HG03066 (cell line): ENCODE results near the gene CDH23.

ENCODE experiments used
- ATAC-seq: cut with Tn5 transposase; IDR thresholded peaks from one replicate; pipeline ENCODE4 v1.9.1; 2021; ENCODE audit warnings: low read depth; ENCODE audit not compliant: unreplicated experiment

The CDH23 gene

DNA sequence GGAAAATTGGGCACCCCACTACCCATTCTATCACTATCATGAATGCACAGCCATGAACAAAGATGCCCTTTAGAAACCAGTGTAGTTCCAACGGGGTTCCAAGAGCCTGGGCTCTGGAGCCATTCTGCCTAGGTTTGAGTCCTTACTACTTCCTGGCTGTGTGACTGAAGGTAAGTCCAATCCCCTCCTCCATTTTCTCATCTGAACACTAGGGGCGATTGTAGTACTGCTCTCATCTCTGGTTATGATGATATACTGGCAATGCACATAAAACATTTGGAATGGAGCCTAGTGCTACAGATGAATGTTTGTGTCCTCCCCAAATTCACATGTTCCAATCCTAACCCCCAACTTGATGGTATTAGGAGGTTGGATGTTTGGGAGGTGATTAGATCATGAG is 28.1 kb upstream of the CDH23 start:
- ATAC-seq = no peak

DNA sequence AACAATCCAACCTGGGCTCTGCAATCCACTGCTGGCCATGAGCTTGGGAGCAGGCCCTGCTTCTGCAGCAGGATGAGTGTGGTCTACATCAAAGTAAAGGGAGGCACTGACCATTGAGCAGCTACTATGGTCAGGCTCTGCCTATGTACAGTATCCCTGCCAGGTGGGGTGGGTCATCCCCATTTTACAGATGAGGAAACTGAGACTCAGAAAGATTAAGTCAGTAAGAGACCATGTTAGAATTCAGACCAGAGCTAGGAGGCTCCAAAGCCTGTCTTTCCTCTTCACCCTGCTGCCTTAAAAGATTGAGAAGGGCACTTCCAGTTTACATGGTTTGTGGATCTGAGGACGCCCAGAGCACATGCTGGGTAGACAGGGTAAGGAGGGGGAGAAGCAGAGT is 27.1 kb upstream of the CDH23 start:
- no peak for ATAC-seq

DNA sequence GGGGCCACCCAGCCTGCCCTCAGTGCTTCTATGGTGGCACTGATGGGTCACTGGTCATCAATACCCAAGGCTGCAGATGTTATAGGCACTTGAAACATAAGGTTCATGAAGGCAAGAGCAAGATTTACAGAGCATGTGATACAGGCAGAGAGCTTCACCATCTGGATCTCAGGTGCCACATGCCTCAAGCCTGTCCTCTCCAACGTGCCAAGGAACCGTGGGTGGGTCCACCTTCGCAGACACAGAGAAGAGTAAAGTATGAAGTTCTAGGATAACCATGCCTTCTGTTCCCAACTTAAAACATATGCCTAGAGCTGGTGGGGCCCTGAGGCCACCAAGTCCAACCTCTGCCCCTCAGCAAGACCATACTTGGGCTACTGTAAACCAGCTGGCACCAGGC is 26.7 kb upstream of the CDH23 start:
- ATAC-seq = no peak

DNA sequence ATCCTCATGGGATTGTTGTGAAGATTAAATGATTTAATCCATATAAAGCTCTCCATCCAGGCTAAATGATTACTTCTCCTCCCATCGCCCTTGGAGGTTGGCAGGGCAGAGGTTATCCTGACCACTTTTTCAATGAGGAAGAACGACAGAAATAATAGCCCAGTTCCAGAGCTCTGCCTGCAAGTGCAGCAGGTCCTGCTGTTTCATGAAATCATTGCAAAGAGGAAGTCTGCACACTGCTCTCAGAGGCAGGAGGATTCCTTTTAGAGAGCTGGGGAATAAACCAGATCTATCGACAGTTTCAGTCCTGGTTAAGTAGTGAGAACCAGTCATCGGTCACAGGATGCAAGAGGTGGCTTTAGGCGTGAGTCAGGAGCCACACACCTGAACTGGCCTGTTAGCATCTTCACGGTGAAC is 25.0 kb upstream of the CDH23 start:
- ATAC-seq = peak; percentile 50

DNA sequence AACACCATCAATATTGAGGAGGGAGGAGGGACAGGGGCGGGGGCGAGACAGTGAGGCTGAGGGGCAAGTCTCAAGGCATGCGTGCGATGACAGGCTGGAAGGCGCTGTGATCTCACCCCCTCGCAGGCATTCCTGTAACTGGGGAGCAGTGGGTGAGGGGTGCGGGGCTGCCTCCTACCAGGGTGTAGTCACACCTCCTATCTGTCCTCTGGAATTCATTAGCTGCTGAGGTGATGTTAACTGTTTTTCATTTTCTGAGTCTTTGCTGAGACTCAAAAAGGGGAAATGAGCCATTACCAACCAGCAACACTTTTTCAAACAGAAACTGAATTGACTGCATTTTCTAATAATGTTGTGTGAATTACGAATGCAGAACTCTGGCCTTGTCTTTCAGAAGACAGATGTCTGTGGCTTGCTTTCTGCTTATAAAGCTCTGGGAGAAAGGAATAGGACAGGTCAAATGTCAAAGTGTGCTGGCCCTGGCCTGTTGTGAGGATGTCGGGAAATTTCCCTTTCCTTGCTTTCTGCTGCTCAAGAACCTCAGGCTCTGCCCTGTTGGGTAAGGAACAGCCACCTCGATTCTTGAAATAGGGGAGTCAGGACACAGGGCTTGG is 23.7 kb upstream of the CDH23 start:
- ATAC-seq = peak; percentile 47

DNA sequence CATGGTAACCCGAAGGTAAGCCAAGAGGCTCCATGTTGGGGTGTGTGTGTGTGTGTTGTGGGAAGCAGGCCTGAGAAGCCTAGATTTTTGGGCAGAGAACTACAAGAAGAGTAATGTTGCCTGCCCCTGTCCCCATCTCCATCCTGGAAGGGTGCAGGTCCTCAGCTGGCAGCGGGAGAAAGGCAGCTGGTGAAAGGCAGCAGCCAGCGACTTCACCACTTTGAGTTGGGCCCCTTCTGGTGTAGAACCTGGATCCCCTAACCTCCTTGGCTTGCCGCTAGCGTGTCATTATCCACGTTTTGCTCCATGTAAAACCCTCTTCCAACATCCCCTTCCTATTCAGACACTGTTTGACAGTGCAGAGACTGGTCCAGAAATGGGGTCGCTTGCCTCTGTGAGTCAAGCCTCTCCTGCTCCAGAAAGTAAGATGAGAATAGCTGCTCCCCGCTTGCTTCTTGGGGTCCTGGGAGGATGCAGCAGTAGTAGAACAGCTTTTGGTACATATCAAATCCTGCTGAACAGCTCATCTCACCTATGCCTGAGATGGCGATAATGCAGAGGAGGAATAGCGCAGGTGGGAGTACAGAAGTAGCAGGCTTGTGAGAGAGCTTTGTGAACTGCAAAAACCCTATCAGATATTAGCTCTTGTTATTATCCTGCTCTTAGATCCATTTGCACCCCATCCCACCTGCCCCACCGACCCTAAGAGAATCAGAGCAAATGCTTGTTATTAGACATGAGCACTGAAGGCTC is 22.1 kb upstream of the CDH23 start:
- no peak for ATAC-seq

DNA sequence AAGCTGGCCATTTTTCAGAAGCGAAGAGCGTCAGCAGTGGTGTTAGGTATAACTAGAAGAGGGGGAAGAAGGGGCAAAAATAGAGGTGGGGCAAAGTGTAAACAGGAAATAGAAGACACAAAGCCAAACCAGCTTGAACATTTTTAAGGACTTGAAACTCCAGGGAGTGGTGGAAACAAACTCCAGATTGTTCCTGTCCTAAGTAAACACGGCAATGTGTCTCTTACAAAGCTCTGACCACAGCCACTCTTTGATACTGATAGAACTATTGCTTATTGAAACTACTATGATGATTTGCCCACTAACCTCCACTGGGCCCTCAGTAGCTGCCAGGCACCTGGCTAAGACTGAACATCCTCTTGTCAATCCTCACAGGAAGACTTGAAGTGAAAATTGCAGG is 20.8 kb upstream of the CDH23 start:
- ATAC-seq = no peak

DNA sequence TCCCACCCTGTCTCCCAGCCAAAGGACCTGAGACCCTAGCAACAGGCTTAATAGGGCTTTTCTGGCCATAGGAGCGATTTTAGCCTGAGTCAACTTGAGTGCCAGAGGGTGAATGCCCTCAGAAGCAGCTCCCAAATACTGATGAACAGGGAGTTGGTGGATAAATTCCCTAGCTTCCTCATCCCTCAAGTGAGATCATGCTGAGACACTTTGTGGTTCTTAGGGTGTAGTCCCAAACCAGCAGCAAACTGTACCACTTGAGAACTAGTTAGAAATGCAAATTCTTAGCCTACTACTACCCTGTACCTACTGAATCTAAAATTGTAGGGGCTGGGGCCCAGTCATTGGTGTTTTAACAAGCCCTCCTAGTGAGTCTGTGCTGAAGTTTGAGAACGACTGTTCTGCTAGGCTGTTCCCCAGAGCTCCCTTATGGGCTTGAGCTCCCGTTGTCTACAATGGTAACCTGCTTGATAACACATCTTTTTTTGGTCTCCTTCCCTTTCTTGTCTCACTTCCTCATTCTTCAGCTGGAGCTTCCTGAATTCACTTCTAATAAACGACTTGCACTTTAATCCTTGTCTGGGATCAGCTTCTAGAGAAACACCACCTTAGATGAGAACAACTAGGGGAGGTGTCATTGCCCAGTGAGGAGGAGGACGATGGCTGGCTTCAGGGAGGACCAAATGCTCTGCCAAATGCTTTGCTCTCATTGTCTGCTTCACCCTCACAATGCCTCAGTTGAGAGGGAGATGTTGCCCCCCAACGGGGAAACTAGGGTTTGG is 18.2 kb upstream of the CDH23 start:
- no peak for ATAC-seq

DNA sequence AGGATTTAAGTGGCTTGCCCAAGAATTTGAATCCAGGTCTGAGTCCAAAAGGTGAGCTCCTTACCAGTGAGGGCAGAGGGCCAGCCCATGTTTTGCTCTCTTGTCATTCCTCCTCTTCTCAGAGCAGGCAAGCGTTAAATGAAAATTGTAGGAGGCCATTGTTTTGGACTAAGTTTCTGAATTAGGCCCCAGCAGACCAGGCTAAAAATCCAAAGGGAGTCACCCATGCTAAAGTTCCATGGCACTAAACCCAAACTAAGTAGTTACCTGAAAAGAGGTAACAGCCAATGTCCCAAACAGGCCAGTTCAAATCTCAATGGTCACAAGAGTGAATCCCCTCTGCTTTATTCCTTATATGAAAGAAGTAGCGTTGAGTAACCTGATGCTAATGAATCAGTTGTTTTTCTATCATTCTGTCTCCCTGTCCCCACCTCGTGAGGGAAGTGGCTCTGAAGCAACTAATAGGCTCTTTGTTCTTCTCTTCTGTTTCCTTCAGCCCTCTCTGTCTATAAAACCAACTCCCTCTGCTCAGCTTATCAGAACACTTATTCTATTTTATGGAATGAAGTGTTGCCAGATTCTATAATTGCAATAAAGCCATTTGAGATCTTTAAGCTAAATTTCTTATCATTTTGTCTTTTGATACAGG is 17.5 kb upstream of the CDH23 start:
- ATAC-seq = no peak

DNA sequence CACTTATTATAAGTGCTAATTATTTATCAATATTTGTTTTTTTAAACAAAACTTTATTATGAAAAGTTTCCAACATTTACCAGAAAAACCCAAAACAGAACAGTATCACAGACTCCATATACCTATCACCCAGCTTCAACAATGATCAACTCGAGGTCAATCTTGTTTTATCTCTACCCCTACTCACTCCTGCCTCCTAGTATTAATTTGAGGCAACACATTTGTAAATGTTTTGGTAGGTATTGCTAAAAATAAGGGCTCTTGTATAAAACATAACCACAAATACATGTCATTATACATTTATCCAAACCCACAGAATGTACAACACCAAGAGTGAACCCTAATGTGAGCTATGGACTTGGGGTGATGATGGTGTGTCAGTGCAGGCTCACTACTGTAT is 15.9 kb upstream of the CDH23 start:
- ATAC-seq = no peak

DNA sequence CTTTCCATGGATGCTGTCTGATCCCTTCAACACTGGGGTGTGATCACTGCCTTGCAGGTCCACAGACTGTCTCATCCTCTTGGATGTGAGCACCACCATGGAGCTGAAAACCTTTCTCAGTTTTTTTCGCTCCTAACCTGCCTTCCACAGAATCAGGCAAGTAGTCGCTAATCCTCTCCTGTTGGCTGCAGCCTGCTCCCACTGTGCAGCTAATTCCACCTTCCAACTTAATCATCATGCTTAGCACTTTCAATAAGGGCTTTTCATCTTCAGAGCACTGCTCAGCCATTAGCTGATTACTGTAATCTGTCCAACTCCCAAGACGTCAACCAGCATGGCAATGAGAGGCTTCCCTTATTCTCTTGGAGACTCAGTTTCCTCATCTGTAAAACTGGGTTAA is 15.1 kb upstream of the CDH23 start:
- ATAC-seq = no peak

DNA sequence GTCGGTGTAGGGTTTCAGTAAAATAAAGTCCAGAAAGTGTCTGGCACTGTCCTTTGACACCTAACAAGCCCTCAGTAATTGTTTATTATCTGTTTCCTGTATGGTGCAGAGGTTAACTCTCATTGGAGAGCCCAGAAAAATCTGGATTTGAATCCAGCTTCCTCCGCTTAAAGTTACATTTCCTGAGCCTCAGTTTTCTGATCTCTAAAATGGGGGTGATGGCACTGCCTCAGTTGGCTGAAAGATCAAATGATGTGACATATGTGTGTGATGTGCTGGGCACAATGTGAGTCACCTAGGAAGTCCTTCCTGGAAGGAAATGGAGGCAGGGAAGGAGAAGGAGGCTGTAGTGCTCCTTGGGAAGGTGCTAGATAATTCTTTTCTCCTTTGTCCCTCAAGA is 14.7 kb upstream of the CDH23 start:
- no peak for ATAC-seq

DNA sequence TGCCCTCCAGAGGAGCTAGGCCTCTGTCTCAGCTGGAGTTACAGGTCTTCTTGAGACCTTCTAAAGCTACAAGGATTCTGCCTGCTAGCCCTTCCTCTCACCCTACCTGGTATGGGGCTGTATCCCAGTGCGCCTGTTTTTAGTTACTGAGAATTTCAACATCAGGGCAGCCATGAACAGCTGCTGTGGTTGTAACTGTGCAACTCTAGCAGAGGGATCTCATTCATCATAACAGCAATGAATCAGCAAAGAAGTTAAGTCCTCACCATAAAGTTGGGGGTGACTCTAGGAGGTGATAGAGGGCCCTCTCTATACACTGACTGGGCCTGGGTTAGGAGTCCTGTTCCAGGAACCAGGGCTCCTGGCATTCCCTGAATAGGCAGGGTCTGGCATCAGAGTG is 14.0 kb upstream of the CDH23 start:
- no peak for ATAC-seq

DNA sequence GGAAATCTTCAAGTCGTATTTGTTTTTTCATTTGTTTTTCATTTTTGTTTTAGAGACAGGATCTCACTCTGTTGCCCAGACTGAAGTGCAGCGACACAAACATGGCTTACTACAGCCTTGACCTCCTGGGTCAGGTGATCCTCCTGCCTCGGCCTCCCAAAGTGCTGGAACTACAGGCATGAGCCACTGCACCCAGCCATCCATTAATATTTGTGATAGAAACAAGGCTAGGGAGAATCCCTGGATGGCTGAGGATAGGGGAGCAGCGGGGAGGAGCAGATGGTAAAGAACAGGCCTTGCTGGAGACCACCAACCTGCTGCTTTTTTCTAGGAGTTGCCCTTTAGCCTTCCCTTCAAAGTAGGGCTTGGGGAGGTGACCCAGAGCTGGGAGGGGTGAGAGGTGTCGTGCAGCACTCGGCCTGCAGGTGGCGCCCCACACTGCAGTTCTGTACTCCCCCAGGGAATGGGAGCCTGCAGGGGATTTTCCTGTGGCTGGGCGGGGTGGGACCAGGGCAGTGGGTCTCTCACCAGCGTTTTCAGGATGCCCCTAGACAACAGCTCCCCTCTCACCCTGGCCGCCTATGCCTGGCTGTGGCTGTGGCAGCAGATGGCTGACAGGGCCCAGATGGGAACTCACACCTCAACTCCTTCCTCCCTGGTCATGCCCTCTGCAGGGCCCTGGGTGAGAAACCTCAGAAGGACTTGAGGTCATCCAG is 12.6 kb upstream of the CDH23 start:
- peak; percentile 60 for ATAC-seq

DNA sequence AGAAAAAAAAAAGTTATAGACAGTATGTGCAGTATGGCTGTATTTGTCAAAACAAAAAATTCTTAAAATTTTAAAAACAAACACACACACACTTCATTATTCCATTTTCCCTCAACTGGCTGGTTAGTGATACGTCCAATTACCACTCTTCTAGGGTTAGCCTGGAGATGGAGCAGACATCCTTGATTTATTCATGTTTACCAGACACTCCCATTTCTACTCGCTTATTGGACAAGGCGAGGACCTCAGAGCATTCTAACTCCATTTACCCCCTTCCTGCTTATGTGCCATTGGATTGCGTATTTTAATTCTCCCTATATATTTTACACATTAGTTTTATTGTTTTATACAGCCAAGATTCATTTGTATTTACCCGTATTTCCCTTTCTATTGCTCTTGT is 8.5 kb upstream of the CDH23 start:
- ATAC-seq = no peak

DNA sequence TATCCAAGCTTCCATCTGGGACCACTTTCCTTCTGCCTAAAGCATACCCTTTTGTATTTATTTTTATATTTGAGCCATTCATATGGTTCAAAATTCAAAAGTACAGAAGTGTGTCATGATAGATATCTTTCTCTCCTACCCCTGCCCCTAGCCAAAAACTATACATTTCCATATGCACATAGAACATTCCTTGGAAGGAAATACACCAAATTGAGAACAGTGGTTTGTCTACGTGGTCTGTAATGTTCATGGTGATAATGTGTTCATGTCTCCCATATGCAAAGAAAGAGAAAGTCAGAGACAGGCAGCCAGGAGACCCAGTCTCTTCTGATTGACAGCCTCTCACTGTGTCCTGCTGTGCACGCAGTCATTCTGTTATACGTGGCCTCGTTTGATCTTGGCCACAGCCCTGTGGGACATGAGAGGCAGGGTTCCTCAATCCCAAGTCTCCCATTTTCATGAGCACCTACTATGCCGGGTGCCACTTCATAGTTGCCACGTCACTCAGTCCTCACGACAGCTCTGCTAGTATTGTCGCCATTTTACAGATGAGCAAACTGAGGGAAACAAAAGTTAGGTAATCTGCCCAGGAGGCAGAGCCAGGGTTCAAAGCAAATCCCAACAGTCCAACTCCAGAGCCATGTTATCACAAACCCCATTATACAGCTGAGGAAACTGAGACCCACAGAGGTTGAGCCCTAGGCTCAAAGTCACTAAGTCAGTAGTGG is 8.0 kb upstream of the CDH23 start:
- ATAC-seq = no peak

DNA sequence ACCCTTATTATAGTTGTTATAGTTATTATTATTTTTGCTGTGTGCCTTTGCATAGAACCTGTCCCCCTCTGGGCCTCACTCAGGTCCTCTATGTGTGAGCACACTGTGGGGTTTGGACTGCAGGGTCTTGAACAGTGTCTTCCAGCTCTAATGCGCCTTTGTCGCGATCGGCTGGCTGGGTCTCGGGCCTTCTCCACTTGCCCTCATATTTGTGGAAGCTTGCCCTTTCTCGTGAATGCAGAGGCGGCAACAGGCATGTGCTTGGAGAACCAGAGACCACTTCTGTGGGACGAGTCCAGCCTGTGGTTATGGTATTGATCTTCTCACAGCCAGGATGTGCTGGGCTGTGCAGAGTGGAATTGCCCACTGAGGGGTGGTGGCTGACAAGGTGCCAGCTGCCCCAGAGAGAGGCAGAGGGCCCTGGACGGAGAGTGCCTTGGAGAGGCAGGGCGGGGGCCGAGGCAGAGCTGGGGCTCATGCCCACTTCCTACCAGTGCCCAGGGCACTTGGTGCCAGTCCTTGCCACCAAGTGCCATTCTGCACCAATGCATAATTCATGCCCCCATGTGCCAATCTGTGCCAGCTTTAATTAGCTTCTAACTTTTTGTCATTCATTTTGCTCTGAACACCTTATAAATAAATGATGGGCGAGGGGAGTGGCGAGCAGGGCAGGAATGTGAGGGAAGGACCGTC is 6.8 kb upstream of the CDH23 start:
- ATAC-seq = no peak

DNA sequence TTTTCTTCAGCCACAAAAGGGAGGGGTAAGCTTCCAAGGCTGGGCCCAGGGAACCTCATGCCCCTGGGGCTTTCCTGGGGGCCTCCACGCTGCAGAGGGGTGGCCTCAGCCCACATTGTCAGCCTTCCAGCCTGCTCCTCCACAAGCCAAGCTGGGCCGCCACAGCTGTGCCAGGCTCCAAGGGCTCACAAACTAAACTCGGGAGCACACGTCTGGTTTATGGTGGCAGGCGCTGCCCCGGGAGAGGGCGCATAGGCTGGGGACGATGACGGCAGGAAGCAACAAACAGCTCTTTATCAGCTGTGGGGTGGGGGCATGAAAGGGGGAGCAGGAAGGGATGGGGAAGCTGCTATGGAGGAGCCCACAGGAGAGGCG is 6.3 kb upstream of the CDH23 start:
- ATAC-seq = no peak

DNA sequence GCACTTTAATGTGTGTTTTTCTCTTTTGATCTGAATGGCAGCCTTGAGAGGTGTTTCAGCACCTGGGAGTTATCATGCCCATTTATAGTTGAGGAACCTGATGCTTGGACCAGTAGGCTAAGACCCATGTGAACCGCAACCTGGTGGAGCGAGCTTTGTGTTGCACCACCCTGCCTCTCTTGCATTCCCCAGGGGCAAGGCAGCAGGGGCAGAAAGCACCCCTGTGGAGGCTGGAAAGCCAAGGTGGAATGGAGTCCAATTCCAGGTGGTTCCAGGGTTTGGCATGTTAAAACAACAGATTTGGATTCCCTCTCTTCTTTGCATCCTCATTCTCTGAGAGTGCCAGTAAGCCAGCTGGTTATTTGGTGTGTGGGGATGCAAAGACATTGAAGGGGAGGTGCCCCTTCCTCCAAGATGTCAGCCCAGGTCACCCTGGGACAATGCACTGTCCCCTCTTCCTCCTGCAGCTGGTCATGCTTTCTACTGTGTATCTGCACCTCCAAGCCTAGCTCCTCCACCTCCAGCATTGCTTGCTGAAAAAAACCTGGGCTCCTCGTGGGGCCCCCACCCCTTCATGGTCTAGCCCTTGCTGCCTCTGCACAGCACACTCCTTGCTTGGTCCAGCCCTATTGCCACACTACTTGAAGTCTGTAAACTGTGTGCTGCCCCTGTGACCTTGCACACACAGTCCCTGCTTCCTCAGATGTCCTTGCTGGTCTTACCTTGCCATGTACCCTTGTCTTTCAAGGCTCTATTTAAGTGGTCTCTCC is 5.6 kb upstream of the CDH23 start:
- ATAC-seq = no peak
